Right ventricle myocardium superior (tissue), 1 donor: ENCODE data around the gene DAB2. TPM values are rescaled to one million over a fixed set of nuclear protein-coding genes. Genes with fewer than 3 reads are reported as not detected.

Experiments
- total RNA-seq: library from RNA; stranded (reverse); fragmentation: NEBNext Ultra II Directional; extraction: Animal tissue kit (Norgen Biotek cat#: 25700); gene quantifications from one replicate; pipeline ENCODE4 v1.2.1, GENCODE V29; 2021
- donor health status: DM: no; HTN: yes; CAD: no; lungs with severe emphysema.

DAB2 gene
- total RNA-seq, 1 donor from 2014 or later, result 29.9 TPM

Other genes starting within 250 kb of the DAB2 start
- 4.2 TPM for gene FYB1, start 205.4 kb downstream of the DAB2 start, total RNA-seq
- gene C9, start 60.5 kb downstream of the DAB2 start, total RNA-seq, result not detected